Limb (tissue), 2 donors: ENCODE measurements around the gene PCGF1.

Source experiments
- DNase-seq, 2 donors: peaks; one replicate each; pipeline ENCODE4 v3.0.0-alpha.2; 2016; ENCODE audit errors: extremely low spot score in 2 of 2

Gene PCGF1

DNA sequence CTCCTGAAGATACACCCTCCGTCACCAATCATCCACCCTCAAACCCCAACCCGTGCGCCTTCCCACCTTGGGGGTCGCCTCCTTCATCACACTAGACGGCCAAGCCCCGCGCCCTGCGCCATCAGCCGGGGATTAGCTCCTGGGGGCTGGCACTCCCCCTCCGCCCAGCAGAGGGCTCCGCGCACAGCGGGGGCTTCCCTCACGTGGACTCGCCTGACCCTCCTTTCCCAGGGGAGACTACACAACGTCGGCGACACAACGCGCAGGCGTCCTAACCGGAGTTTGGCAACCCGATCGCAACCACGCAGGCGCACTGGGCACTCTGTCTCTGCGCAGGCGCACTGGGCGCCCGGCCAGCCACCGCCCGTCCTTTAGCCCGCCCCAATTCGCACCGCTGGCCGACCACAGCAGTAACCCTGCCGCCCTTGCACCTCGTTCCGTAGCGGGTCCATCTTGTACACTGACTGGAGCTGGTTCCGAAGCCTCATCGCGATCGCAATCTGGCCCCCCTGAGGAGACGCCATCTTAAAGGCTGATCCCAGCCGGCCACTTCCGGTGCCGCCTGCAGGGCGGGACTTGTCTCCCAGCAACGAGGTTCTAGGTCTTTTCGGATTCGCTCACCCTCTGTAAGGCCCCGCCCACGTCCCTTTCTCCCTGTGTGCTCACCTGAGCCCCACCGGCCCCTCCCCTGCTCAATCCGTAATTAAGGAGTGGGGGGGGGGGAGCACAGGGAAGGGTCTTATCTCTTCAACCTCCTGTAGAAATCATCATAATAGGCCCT, at the start of gene PCGF1:
TSS of gene PCGF1 (minus strand) at position 551 of the 781 bp plus-strand sequence. CDS start at position 524, 27 bp downstream.
- peak; percentile 98 to 99 for DNase-seq

DNA sequence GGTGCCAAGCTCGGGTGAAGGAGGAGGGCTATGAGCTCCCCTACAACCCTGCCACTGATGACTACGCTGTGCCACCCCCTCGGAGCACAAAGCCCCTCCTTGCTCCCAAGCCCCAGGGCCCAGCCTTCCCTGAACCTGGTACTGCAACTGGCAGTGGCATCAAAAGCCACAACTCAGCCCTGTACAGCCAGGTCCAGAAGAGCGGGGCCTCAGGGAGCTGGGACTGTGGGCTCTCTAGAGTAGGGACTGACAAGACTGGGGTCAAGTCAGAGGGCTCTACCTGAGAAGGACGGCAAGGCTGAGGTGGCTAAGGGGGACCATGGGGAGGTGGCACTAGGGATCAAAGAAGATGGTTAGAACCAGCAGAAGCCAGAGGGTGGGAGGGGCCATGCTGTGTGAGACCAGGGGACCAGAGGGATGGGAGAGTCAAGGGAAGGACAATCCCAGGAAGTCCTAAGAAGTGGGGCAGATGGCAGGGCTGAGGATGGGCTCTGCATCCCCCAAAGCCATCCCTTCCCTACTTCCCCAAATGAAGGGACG, 49.4 kb upstream of the PCGF1 start:
- DNase-seq, result no peak

DNA sequence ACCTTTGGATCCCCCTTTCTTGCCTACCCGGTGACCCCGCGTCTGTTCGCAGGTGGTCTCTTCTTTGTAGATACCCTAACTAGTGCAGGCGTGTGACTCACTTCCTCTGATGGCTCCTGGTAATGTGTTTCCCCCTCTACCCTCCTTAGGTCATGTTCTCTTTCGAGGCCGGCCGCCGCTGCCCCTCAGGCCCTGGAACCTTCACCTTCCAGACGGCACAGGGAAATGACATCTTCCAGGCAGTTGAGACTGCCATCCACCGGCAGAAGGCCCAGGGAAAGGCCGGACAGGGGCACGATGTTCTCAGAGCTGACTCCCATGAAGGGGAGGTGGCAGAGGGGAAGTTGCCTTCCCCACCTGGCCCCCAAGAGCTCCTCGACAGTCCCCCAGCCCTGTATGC, 48.7 kb upstream of the PCGF1 start:
- no peak for DNase-seq

DNA sequence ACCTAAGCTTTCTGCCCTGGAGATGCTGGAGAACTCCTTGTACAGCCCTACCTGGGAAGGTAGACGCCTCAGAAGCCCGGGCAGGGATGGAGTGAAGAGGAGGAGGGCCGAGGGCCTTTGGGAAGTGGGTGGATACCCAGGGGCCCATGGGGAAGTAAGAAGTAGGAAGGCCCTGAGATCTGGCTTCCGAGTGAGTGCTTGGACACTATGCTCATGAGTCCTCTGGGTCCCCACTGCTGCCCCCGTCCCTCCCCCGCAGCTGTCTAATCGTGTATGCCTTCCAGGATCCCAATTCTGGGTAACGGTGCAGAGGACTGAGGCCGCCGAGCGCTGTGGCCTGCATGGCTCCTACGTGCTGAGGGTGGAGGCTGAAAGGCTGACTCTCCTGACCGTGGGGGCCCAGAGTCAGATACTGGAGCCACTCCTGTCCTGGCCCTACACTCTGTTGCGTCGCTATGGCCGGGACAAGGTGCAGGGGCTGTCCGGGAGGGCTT, 48.2 kb upstream of the PCGF1 start:
- no peak for DNase-seq

DNA sequence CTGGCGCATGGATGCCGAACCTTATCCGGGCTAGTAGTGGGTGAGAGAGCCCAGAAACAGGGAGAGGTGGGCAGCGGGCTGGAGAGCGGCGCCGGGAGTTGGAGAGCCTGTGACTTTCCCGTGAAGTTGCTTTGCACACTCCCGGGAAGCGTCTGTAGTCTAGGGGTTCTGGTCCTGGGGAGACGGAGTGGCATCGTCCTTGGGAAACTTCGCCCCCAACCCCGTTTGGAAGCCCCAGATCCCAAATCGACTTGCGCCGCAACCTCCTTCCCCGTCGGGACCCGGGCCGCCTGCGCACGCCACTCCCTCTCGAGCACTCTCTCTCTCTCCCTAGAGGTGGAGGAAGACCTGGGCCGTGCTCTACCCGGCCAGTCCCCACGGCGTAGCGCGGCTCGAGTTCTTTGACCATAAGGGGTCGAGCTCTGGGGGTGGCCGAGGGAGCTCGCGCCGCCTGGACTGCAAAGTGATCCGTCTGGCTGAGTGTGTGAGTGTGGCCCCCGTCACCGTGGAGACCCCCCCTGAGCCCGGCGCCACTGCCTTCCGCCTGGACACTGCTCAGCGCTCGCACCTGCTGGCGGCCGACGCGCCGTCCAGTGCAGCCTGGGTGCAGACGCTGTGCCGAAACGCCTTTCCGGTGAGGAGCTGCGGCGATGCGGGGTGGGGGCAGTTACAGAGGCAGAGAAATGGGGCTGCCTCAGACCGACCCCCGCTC, 47.5 kb upstream of the PCGF1 start:
- DNase-seq, result no peak

DNA sequence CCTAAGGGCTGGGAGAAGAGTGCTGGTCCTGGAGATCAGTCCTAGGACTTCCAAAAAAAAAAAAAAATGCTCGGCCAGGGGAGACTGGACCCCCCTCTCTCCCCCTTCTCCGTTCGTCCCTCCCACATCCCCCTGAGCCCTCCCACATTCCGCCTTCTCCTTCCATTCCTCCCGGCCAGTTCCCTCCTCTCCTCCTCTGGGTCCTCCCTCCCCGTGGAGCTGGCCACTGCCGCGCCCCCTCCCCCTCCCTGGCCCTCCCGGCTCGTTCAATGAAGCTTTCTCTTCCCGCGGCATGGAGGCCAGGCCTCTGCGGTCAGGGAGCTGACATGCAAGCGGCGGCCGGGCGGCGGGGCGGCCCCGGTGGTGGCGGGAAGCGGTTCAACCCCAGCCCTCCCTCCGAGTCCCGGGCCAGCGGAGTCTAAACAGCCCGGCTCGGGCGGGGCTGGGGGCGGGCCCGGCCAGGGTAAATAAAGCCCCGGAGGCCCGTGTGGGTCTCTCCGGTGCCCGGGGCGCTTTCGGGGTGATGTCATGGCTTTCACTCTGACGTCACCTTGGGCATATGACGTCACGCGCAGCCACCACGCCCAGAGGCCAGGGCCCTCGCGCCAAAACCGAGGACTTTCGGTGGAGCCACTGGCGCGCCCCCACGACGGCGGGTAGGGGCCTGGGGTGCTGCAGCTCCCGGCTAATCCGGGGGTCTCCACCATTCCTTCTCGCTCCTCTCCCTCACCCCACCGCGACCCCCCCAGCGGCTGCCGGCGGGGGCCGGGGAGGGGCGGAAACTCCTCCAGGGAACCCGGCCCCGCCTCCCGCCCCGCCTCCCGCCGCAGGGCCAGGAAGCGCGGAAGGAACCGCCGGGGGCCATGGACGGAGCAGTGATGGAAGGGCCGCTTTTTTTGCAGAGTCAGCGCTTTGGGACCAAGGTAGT, 46.7 kb upstream of the PCGF1 start, which contains the start of the genes DOK1 and LOXL3:
TSS of gene DOK1 (plus strand) at position 829 of the 928 bp plus-strand sequence. CDS start at position 864, 35 bp downstream.
TSS of gene LOXL3 (minus strand) at position 51 of the 928 bp plus-strand sequence. CDS start 1,308 bp downstream, outside the sequence.
- peak; percentile 86 to 90 for DNase-seq

DNA sequence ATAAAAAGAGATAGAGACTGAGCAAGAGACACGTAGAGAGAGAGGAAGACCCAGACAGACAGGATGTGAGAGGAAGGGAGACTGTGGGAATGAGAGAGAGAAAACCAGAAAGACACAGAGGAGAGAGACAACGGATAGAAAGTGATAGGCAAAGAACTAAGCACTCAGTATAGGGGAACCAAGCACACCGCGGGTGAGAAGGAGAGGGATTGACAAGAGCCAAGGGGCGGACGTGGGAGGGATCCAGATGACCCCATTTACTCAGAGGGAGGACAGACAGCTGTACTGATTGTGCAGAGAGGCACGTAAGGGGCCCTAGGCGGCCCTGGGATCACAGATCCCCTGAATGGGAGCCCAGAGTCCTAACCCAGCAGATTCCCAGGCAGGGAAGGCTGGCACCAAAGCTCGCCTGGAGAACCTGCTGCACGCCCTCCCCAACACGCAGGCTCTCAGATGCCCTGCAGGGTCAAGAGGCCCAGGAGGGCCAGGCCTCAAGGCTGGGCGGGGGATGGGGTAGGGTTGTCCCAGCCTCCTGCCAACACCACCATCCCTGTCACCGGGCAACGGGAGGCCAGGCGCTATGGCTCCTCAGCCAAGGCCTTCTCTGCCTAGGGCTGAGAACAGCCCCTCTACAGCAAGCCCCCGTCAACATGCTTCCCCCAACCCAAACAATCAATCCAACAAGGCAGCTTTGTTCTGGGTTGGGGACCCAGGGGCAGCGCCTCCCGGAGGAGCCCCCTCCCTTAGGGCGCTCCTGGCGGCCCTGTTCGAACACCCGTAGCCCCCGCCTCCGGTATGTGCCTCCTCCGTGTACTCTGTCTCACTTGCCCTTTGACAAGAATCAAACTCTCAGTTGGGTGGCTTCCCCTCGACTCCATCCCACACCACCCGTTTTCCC, 45.7 kb upstream of the PCGF1 start:
- DNase-seq, result no peak

DNA sequence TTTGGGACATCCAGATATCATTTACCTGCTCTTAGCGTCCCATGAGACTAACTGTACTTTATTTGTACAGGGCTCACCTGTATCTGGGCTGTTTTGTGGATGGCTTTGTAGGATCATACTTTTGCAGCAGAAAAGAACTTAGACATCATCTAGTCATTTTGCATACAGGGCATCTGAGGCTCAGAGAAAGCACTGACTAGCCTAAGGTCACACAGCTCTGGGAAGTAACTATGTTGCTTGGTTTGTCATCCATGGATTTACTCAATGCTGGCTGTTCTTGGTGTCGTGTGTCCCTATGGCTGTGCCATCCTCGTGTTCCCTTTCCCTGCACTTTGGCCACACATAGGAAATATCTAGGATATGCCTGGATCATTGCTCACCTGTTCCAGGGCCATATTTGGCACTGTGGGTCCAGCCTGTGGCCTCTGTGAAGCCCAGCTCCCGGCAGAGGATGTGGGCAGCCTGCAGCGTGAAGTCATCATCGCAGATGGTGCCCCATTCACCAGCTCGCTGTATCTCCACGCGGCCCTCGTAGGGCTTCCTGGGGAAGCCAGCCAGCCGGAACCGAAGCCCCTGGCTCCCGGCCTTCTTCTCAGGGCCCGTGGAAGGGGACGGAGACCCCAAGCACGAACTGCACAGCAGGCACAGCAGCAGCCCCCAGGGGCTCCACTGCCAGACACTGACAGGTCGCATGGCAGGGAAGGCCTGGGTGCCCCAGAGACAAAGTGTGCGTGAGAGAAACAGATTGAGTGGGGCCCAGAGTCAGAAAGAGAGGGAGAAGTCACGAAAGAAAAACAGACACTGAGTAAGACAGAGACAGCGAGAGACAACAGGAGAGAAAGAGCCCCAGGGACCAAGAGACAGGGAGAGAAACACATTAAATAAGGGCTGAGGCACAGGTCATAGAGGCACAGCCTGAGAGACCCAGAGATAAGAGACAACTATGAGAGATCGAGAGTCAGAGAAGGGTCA, 44.7 kb upstream of the PCGF1 start:
- no peak for DNase-seq

DNA sequence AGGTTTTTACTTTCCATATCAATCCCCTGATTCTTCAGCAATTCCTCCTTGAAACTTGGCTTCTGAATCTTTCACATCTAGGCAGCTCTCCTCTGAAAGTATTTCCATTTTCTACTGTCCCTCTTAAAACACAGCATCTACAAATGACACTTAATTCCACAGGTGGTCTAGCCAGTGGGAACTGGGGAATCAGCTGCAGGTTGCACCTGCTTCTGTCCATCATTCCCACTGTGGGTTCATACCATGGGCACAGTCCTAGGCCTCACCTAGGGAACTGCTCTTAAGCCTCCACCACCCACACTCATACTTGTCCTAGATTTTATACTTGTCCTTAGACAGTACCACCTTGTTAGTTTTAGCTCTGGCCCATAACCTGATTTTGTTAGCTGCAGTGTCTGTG, 44.0 kb upstream of the PCGF1 start:
- DNase-seq, result no peak

DNA sequence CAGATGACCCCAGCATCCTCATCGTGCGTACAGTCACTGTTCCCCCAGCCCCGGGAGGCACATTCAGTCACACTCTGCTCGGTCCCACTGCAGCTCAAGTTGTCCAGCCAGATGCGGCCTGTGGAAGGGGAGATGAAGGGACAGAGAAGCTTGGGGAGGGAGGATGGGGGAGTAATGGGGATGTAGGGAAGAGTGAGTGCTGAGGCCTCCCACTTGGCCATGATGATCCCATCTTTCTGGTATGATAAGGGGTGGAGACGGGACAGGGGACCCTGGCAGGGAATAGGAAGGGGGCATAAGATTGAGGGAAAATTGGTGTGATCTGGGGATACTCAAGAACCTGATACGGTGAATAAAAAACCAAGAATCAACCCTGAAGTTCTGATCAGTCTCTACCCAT, 42.7 kb upstream of the PCGF1 start:
- DNase-seq, result no peak

DNA sequence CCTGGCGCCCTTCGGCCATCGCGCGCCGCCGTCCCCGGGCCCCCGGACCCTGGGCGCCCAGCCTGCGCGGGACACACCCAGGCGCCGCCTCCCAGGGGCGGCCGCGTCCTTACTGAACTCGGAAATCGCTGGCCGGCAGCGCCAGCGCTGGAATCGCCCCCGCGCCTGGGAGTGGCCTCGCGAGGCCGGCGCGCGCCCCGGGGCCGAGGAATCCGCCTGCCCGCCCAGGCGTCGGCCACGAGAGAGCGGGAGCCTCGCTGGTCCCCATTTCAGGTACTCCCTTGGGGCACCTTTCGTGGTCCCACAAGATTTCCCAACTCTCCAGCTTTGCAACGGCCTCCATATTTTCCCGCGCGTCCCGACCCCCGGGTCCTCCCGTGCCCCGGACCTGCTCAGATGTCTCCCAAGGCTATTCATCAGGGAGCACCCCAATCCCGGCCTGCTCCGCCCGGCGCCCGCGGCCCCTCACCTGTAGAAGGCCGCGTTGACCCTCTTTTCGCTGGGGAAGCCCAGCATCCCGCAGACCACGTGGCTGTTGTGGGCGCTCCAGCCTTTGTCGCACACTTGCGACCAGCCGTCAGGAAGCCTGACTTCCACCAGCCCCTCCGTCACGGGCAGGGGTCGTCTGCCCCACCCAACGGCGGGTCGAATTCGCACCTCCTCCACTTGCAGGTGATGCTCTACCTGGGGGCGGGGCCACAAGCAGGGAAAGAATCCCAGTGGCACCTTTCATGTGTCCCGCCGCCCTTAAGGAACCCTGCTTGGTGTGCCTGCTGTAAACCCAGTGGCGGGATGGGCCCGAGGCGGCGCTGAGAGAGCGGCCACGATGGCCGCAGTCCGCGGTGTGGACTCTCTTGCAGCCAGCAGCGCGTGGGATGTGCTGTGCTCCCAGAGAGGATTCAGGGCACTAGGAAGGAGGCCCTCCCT, 41.7 kb upstream of the PCGF1 start:
- peak in 1 of 2 donors; percentile 67 for DNase-seq

DNA sequence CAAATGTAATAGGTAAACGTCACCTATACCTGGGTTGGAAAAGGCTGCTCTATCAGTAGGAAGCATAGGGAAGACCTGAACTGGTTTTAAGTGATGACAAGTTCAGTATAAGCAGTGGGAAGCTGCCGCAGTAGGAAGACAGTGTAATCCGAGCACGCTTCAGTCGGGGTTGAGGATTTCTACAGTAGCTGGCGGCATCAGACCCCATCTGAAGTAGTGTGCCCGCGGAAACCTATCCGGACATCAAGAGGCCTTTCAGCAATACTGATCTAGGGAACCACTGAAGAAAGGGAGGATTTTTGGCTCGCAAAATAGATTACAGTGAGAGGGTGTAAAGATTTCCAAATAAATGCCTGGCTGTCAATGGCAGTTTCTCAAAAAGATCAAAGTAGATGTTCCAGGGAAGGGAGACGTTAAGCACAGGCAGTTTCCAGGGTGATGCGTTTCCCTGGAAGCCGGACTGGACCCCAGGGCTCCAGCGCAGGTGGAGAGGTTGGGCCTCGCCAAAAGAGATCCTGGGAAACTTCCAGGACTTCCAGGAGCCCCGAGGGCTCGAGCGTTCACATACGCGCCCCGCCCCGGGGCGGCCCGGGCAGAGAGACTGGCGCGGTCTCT, 40.9 kb upstream of the PCGF1 start:
- no peak for DNase-seq

DNA sequence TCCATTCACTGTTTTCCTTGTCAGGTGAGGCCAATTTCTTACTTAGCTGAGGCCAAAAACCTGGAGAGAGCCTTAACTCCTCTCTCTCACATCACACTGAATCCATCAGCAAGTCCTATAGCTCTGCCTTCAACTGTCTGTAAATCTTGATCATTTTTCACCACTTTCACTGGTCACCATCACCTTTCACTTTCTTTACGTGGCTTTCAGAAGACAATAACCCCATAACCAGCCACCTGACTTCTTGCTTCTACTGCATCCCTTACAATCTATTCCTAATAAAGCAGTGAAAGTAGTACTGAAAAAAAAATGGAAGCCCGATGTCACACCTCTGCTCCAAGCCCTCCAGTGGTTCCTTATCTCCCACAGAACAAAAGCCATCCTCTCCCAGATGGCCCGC, 38.5 kb upstream of the PCGF1 start:
- DNase-seq, result peak in 1 of 2 donors; percentile 3

DNA sequence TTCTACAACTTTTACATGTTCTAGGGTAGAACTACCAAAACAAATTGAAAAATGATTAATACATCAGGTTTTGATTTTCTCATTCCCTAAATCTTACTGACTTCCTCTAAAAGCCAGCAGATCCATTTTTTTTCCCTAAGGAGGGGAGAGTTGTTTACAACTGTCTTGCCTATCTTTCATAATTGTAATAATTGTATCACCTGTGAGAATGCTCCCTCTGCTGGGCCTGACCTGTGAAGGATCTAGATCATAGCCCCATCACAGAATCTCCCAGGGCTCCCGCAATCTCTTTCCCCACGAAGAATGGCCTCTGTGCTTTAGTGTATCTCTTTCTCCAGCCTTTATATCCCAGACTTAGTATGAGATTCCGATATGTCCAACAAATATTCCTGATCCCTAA, 37.1 kb upstream of the PCGF1 start:
- DNase-seq, result no peak

DNA sequence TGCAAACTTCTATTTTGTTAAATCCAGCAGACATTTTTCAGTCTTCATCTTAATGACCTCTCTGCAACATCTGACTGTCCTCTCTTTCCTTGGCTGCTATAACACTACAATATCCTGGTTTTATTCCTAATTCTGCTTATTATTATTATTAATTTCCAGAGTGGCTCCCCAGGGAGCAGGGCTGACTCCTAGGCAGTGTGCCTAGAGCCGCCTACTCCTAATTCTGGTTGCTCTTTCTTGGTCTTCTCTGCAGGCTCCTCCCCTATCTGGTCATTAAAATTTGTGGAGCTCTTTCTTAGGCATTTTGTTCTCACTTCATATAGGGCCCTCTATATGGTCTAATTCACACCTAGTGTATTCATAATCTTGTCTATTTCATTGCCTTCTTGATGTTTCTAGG, 35.5 kb upstream of the PCGF1 start:
- no peak for DNase-seq

DNA sequence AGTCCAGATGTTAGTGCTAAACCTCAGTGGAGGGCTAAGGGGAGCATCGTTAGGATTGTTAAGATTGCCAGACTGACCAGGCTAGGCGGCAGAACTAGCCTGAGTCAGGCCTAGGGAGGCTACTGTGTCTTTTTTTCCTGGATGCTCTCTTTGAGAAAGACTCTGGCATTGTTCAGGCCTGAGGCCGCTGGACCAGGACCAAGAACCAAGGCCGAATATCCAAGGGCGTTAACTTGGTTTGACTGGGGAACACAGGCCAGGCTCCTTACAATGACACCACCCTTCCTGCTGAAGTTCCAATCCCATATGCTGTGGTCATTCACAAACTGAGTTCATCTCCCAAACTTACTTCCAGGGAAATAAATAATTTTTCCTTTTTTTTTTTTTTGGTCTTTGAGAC, 32.8 kb upstream of the PCGF1 start:
- DNase-seq, result no peak

DNA sequence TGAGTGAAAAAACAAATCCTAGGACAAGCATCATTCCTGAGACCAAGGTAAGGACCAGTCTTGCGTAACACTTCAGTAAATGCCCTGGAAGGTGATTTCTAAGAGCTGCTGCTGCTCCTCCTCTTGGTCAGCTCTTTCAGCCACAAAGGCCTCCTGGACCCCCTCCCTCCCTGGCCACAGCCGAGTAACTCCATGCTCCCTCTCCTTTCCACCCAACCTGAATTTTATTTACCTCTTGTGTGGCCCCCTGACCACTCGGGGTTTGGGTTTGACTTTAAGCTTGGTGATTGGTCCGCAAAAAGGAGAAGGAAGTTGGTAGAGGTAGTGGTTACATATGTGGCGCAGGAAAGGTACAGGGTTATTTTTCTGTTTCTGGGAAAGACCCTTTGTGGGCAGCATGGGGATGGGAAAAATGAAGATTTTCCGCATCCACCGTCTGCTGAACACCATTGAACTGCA, 31.4 kb upstream of the PCGF1 start:
- DNase-seq, result no peak
